HUES6 (cell line): Measurements from ENCODE around the gene RASGRF2.

Source experiments
- H3K27ac ChIP-seq: 2 replicates; pipeline ENCODE4 v1.7.0; 2013; ENCODE audit warnings: low read depth, mild to moderate bottlenecking, low read length, inconsistent platforms
- H3K27me3 ChIP-seq: 2 replicates; pipeline ENCODE4 v1.6.1; 2013; ENCODE audit warnings: low read length; ENCODE audit not compliant: control insufficient read depth, insufficient read depth
- H3K36me3 ChIP-seq: 2 replicates; pipeline ENCODE4 v1.6.1; 2013; ENCODE audit warnings: low read length; ENCODE audit not compliant: control insufficient read depth, insufficient read depth
- H3K4me1 ChIP-seq: 2 replicates; pipeline ENCODE4 v1.6.1; 2013; ENCODE audit warnings: low read length; ENCODE audit not compliant: control insufficient read depth, insufficient read depth
- H3K4me3 ChIP-seq: 2 replicates; pipeline ENCODE4 v1.5.1; 2013; ENCODE audit warnings: low read depth, low read length
- H3K9ac ChIP-seq: one replicate; pipeline ENCODE4 v1.6.1; 2013; ENCODE audit warnings: mild to moderate bottlenecking, low read length
- H3K9me3 ChIP-seq: 2 replicates; pipeline ENCODE4 v1.6.1; 2013; ENCODE audit warnings: low read depth, low read length; ENCODE audit not compliant: control insufficient read depth, insufficient read depth

Gene RASGRF2

DNA sequence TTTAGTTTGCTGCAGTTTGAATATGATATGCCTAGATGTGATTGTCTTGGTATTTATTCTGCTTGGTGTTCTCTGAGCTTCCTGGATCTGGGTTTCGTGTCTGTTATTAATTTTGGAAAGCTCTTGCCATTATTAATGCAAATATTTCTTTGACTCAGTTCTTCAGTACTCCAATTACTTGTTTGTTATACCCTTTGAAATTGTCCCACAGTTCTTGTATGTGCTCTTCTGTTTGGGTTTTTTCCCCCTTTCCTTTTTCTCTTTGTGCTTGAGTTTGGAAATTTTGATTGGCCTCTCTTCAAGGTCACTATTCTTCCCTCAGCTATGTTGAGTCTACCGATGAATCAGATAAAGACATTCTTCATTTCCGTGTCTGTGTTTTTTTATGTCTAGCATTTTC is 176.4 kb downstream of the RASGRF2 start:
- H3K36me3 ChIP-seq, result no peaks in the 10 kb centered on the region
- 0 out of 2 replicates have a peak, but pooled peaks cover 3% of the 10 kb centered on the region for H3K4me1 ChIP-seq
- peaks cover 3% of the 10 kb centered on the region; the same call in 1 of the 2 replicates for H3K9me3 ChIP-seq
- no peaks in the 10 kb centered on the region for H3K27me3 ChIP-seq
- no peak overlapping the region for H3K9ac ChIP-seq
- H3K27ac ChIP-seq, result no peak overlapping the region
- H3K4me3 ChIP-seq, result no peak overlapping the region

DNA sequence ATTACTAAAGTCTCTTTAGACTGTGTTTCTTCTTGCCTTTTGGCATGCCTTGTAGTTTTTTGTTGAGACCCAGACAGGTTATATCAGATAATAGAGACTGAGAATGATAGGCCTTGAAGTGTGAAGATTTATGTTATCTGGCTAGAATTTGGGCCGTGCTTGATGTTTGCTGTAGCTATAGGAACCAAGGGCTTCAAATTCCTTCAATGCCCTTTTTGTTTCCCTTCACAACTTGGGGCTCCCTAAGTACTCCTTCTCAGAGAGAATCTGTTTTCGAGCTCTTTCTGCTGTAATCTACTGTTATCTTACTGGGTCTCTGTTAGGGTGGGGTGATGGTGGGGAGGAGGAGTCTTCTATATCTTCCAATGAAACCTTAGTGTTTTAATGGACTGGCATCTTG is 177.7 kb downstream of the RASGRF2 start:
- Histone ChIP-seq H3K27me3 (no peaks in the 10 kb centered on the region), H3K4me1 (no peaks in the 10 kb centered on the region), H3K9me3 (peaks cover 3% of the 10 kb centered on the region; the same call in 1 of the 2 replicates)

DNA sequence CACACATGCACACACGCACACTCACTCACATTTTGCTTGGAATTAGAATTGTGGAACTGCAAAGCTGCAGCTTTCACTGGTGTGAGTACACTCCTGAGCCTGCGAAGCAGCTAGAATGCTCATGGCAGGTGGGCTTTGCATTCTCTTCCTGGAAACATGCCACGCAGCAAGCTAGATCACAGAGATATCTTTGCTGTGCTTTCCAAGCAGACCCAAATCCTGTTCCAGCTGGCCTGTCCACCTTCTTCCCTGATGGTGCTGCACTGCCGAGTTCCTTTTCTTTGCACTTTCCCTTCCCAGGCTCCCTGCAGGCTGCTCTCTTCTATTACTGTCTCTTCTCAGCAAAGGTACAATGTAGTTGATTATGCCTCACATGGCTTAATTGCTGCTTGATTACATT is 180.3 kb downstream of the RASGRF2 start:
- H3K4me3 ChIP-seq, result no peak overlapping the region
- H3K9me3 ChIP-seq, result peaks cover 3% of the 10 kb centered on the region; the same call in 1 of the 2 replicates
- no peak overlapping the region for H3K27ac ChIP-seq
- H3K4me1 ChIP-seq, result no peaks in the 10 kb centered on the region
- no peak overlapping the region for H3K9ac ChIP-seq
- H3K36me3 ChIP-seq, result no peaks in the 10 kb centered on the region
- no peaks in the 10 kb centered on the region for H3K27me3 ChIP-seq

More for the DNA sequence above, 177.7 kb downstream of the RASGRF2 start:
- Histone ChIP-seq H3K9ac (no peak overlapping the region), H3K36me3 (no peaks in the 10 kb centered on the region), H3K27ac (no peak overlapping the region), H3K4me3 (no peak overlapping the region)

DNA sequence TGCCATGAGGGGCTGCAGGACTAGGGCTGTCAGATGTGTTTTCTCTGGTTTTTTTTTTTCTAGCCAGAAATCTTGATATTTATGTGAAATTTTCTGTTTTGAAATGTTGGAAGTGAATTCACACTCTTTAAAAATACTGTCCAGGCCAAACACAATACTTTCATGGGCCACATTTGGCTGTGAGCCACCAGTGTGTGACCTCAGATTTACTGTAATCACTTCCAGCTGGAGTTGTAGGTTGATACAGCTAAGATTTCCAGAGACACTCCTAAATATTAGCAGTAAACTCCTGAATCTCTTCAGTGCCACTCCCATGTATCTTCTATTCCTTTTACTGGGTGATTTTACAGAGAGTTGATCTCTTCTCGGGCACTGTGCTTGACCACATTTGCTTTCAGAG is 180.8 kb downstream of the RASGRF2 start:
- no peak overlapping the region for H3K27ac ChIP-seq
- peaks cover 3% of the 10 kb centered on the region; the same call in 1 of the 2 replicates for H3K9me3 ChIP-seq
- no peaks in the 10 kb centered on the region for H3K27me3 ChIP-seq
- H3K4me1 ChIP-seq, result no peaks in the 10 kb centered on the region
- H3K9ac ChIP-seq, result no peak overlapping the region
- H3K36me3 ChIP-seq, result no peaks in the 10 kb centered on the region
- H3K4me3 ChIP-seq, result no peak overlapping the region

DNA sequence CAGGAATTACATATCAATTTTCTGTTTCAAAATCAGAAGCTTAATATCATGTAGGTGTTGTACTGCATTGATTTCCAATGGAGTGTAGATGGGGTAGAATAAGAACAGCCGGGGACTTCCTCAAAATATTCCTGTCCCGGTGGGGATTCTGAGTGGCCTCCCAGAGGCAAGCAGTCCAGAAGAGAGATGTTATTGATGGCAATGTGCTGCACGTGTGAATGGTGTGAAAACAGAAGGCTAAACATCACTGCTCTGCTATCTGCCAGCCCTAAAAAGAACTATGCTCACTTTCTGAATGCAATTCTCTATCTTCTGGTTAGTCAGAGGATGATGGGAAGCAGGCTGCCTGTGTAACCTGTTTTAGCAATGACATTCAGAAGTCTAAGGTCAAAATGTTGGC is 181.9 kb downstream of the RASGRF2 start:
- Histone ChIP-seq H3K9me3 (peaks cover under 1% of the 10 kb centered on the region; the same call in 1 of the 2 replicates), H3K27me3 (no peaks in the 10 kb centered on the region), H3K36me3 (no peaks in the 10 kb centered on the region), H3K9ac (no peak overlapping the region), H3K4me1 (no peaks in the 10 kb centered on the region), H3K27ac (no peak overlapping the region), H3K4me3 (no peak overlapping the region)

DNA sequence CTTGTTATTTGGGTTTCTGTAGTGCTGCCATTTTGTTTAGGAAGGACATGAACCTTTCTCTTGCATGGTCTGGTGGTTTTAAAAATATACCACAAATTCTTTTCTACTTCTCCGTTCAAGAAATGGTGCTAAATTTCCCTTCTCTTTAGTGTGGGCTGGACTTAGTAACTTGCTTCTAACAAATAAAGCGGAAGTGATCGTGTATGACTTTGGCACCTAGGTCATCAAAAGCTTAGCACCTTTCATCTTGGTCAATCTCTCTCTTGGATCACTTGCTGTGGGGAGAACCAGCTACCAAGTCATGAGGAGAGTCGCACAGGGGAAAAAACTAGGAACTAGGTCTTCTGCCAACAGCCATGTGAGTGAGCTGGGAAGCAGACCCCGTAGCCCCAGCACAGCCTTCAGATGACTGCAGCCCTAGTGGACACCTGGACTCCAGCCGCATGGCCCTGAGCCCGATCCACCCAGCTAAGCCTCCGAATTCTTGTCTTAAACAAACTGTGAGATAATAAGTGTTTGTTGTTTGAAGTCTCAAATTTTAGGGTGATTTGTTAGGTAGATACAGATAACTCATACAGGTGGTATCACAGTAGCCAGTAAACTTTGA is 185.3 kb downstream of the RASGRF2 start:
- Histone ChIP-seq H3K9me3 (no peaks in the 10 kb centered on the region), H3K27ac (no peak overlapping the region), H3K36me3 (no peaks in the 10 kb centered on the region), H3K9ac (no peak overlapping the region), H3K4me3 (no peak overlapping the region), H3K4me1 (no peaks in the 10 kb centered on the region), H3K27me3 (no peaks in the 10 kb centered on the region)

DNA sequence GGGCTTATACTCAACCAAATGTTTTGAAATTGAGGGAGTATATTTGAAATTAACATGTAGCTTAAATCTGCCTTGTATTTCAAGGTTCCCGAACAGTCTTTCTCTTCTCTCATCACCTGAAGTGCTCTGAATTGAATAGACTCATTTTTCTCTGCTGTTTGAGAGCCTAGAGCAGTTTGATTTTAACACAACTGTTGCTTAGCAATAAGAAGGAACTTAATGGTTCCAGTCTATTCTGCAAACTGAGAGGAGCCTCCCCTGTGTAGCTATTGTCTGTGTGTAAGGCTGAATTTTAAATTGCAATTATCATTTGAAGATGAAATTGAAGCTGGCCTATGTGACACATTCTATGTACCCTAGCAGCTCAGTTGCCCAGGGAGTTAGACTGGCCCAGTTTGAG is 185.9 kb downstream of the RASGRF2 start:
- Histone ChIP-seq H3K4me3 (no peak overlapping the region), H3K27ac (no peak overlapping the region), H3K36me3 (no peaks in the 10 kb centered on the region), H3K9me3 (no peaks in the 10 kb centered on the region), H3K27me3 (no peaks in the 10 kb centered on the region), H3K9ac (no peak overlapping the region), H3K4me1 (no peaks in the 10 kb centered on the region)

DNA sequence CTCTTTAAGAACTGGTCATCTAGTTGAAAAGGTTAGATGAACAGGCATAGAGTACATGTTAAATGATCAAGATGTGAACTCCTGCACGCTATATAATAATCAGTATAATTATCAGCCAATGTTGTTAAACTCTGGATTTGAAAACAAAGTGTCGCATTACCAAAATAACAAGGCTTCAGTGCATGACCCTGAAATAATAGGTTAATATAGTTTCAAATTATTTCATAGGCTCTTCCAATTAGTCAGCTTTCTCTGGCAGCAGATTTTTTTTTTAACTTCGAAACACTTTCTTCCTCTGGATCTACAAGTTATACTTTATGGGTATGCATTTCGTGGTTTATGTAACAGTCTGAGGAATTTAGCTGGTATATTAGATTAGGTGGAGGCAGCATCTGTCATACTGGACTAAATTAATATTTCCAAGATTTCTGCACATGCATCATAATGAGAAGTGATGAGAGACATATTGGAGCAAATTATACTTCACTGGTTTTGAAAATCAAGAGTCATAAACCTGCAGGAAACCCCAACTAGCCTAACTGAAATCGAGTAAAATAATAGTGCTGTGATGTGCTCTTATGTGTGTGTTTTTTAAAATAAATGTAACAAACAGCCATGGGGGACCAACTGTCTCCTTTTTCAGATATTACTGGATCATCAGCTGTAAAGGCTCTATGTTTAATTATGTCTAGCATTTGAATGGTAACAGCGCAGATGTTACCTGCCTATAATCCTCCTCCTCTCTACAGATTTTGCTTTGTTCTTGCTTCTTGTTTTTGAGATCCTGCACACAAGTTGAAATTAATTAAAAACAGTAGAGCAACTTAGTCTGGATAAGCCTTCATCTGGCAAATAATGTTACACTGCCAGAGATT is 187.1 kb downstream of the RASGRF2 start:
- no peaks in the 10 kb centered on the region for H3K36me3 ChIP-seq
- H3K9me3 ChIP-seq, result no peaks in the 10 kb centered on the region
- H3K27me3 ChIP-seq, result no peaks in the 10 kb centered on the region
- no peak overlapping the region for H3K4me3 ChIP-seq
- H3K9ac ChIP-seq, result no peak overlapping the region
- no peaks in the 10 kb centered on the region for H3K4me1 ChIP-seq
- no peak overlapping the region for H3K27ac ChIP-seq

DNA sequence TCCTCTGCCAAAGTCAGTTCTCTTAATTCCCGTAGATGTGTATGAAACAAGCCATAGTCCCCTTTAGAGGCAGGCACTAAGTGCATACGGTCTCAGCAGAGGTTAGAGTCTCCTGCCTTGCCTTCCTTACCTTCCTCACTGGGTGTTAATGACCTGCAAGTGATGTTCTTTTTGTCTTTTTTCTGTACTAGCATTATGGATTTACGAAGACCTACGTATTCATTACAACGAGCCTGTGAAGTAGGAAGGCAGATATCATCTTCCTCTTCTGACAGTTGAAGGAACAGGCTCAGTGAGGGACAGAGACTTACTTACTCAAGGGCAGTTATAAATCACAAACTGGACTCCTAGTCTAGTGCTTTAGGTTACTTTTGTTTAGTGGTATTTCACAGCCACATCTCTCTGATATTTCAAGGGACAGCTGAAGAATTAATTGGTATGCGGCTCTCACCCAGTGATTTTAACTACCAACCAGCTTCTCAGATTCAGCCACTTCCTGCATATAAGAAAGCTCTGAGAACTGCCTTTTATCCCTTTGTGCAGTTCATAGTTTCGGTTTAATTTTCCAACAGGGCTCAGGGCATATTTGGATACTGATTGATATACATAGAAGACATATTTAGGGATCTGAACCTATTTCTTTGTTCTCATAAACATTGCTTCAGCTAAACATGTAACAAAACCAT is 187.9 kb downstream of the RASGRF2 start:
- H3K36me3 ChIP-seq, result no peaks in the 10 kb centered on the region
- no peak overlapping the region for H3K4me3 ChIP-seq
- no peaks in the 10 kb centered on the region for H3K9me3 ChIP-seq
- no peaks in the 10 kb centered on the region for H3K27me3 ChIP-seq
- no peaks in the 10 kb centered on the region for H3K4me1 ChIP-seq
- H3K9ac ChIP-seq, result no peak overlapping the region
- no peak overlapping the region for H3K27ac ChIP-seq

DNA sequence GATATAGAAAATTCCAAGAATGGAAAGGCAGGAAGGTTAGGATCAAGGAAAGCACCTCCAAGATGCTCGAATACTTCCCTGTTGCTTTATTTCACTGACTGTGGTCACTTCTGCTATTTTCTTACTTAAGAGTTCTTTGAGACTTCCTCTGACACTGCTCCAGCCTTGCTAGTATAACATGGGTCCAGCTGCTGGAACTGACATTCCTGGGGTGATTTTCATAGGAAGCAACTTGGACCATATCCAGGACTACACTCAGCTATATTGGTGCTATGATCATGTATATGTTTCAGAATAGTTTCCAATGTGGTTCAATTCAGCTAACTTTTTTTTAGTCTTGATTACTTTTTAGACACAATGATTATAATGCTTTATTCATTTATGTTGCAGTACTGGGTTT is 191.4 kb downstream of the RASGRF2 start:
- H3K9me3 ChIP-seq, result no peaks in the 10 kb centered on the region
- no peak overlapping the region for H3K4me3 ChIP-seq
- no peak overlapping the region for H3K27ac ChIP-seq
- H3K36me3 ChIP-seq, result no peaks in the 10 kb centered on the region
- no peaks in the 10 kb centered on the region for H3K27me3 ChIP-seq
- H3K4me1 ChIP-seq, result no peaks in the 10 kb centered on the region
- H3K9ac ChIP-seq, result no peak overlapping the region

DNA sequence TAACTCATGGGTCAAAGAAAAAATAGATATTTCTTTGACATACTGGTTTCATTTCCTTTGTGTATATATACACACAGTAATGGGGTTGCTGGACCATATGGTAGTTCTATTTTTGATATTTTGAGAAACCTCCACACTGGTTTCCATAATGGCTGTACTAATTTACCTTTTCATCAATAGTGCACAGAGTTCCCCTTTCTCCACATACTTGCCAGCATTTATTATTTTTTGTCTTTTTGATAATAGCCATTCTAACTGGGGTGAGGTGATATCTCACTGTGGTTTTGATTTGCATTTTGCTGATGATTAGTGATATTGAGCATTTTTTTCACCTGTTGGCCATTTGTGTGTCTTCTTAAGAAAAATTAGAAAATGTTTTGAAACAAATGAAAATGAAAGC is 194.6 kb downstream of the RASGRF2 start:
- H3K27me3 ChIP-seq, result no peaks in the 10 kb centered on the region
- no peak overlapping the region for H3K27ac ChIP-seq
- no peak overlapping the region for H3K9ac ChIP-seq
- no peaks in the 10 kb centered on the region for H3K4me1 ChIP-seq
- no peaks in the 10 kb centered on the region for H3K36me3 ChIP-seq
- no peak overlapping the region for H3K4me3 ChIP-seq
- H3K9me3 ChIP-seq, result no peaks in the 10 kb centered on the region
